ENCODE results near the gene GDPD5. TPM values are rescaled to one million over a fixed set of nuclear protein-coding genes. Genes with fewer than 3 reads are reported as not detected.

GDPD5 gene
- polyA plus RNA-seq, 1 donor, result 28.3 TPM

GRCh38 chr11:75536786-75537641, 11.3 kb upstream of the GDPD5 start:
- no peak for DNase-seq

- no peak for DNase-seq
These were observed 9.3 kb upstream of the GDPD5 start for GRCh38 chr11:75535071-75535470.

DNA sequence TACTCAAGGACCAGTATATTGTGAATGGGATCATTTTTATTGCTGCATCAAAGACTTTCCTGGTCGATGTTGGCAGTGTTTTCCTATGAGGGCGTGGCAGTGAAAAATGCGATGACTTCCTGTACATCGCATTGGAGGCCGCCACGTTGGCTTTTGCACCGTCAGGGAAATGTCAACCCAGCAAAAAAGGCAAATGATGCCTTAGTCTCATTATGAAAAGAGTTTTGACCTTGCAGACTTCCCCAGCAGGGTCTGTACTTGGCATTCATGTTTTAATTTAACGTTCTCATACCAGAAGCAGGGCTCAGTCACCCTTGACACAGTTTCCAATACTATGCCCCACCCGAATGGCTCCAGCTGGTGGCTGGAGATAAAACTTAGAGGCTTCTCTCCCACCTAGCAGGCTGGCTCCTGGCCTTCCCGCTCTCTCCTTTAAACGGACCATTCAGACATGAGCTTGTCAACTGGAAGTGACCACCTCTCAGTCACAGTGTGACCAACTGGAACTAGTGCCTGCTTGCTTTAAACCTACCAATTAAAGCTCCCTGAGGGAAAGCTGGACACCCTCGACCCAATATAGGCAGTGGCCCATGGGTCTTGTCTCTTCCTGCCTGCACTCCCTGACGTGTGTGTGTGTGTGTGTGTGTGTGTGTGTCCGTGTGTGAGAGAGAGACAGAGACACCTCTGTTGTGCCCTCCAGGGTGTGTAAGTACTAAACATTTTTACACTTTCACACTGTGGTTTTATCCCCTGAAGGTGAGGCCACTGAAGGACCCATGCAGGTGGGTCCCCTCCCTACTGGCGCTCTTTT, 8.7 kb upstream of the GDPD5 start:
- no peak for DNase-seq

- no peak for DNase-seq
These were observed 8.1 kb upstream of the GDPD5 start for GRCh38 chr11:75533896-75534258.

- no peak for DNase-seq
These were observed 6.7 kb upstream of the GDPD5 start for GRCh38 chr11:75532200-75533048.

GRCh38 chr11:75531325-75531724, 5.6 kb upstream of the GDPD5 start:
- DNase-seq, result no peak

GRCh38 chr11:75530577-75530976, 4.8 kb upstream of the GDPD5 start:
- no peak for DNase-seq

DNA sequence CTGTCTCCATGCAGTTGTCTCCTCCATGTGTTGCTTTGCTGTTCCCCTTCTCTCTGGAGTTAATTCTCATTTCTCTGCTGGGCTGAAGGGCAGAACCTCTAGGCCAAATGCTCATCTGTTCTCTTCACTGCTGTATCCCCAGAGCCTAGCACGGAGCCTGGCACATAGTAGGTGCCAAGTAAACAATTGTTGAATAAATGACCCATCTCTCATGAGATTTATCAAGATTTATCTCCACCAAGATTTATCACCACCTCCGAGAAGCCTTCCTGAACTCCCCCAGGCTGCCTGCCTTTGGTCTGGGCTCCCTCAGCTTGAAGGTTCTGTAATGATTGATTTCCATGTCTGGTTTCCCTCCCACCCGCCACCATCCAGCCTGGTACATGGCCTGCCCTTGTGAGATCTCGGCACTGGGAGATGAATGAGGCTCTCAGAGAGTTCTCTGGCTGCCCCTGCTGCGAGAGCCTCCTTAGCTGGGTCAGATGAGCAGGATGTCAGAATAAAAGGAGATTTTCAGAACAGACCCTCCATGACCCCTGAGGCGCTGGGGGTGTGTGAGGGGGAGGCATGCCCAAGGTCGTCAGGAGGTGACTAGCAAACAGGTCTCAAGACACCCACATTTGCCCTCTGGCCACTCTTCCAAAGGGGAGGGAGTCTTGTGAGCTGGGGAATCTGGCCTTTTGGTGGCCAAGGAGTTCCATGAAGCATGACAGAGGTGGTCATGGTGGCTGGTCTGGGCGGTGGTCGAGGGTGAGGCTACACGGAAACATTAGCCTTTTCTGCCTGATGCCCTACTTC, 2.4 kb upstream of the GDPD5 start:
- DNase-seq, result no peak

DNA sequence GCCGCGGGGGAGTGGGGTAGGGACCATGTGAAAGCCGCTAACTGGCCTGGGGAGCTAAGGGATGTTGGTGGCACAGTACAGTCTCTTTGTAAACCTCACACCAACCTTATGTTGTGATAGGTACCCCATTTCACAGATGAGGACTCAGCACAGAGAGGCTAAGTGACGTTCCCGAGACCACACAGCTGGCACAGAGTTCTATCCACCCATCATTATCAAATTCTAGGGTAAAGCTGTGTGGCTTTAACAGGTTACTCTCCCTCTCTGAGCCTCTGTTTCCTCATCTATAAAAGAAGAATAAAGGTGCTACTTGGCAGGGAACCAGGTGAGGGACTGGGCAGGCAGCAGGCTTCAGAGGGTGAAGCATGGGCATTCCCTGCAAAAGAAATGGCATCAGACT, 1.4 kb upstream of the GDPD5 start:
- no peak for DNase-seq

- no peak for DNase-seq
These were observed 426 bp upstream of the GDPD5 start for GRCh38 chr11:75526192-75526541.

- no peak for DNase-seq
These were observed 892 bp downstream of the GDPD5 start for GRCh38 chr11:75524665-75525432.

DNA sequence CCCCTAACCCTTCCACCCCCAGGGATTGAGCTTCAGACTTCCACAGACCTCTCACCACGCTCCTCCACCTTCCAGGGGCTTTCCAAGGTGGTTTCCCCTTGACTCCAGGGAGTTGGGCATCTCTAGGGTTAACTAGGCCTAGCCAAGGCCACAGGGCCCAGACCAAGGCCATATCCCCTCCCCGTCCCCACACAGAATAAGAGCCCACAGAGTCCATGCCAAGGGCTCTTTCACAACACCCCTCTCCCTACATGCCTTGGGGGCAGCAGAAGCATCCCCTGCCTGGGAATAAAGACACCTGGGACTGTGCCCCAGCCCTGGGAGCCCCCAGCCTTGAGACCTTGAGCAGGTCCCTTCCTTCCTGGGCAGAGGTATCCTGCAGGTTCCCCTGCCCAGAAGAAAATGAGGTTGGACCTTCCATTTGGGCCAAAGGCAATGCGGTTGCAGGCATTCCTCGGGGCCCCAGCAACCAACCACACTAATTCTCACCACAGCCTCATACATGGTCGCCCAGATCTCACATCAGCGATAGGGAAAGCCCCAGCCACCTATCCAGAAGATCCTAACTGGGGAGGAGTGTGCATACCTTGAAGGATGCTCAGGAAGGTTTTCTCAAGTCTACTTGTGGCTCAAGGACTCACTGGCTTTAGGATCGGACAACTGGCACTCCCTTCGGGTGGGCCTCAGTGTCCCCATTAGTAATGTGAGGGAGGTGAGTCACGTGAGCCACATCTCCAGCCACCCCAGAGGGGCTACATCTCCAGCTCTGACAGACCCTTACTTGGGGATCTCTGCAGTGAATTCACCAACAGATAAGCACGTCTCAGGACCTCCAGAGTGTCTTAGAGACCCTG, 1.7 kb downstream of the GDPD5 start:
- DNase-seq, result no peak

DNA sequence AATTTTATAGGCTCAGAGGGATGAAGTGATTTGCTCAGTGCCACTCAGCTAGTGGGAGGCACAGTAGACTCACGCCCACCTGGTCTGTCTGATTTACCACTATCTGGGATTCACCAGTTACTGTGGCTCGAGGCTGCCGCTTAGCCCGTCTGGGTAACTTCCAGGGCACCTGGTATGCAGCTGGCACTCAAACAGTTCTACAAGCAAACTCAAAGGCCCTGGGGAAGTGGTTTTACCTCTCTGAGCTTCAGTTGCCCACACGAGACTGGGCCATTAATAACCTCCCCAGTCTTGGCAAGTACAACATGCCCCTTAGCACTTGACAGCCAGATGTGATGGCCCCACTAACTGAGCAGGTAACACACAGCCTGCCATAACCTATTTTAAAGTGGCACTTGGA, 2.6 kb downstream of the GDPD5 start:
- DNase-seq, result no peak

DNA sequence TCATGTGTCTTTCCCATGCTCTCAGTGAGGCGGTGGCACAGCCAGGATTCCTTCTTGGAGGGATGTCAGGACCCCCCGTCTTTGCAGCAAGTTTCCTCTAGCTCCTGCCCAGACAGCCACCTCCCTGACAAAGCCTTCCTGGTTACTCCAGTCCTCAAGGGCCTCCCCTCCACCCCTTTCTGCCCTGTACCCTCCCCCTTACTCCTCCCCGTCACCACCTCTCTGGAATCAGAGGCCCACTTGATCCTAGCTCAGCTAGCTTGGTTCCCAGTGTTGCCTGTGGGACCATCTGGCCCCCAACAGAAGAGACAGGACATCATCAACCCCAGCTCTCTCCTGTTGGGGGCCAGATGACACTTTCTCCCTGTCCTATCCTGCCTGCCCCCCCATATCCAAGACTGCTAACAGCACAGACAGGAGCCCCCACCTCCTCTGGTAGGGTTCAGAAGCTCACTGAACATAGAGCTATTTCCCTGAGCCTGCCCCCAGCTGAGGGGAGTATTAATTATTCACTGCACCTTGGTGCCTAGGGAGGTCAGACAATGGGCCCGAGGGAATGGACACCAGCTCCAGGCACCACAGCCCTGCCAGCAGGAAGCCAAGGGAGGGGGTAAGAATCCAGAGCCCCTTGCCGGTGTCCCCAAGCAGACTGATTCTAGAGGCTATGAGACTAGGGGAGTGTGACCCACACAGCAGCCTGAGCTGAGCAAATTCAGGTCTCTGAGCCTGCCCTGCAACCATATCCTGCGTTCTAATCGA, 3.3 kb downstream of the GDPD5 start:
- DNase-seq, result no peak

GRCh38 chr11:75520688-75521087, 5.1 kb downstream of the GDPD5 start:
- no peak for DNase-seq

DNA sequence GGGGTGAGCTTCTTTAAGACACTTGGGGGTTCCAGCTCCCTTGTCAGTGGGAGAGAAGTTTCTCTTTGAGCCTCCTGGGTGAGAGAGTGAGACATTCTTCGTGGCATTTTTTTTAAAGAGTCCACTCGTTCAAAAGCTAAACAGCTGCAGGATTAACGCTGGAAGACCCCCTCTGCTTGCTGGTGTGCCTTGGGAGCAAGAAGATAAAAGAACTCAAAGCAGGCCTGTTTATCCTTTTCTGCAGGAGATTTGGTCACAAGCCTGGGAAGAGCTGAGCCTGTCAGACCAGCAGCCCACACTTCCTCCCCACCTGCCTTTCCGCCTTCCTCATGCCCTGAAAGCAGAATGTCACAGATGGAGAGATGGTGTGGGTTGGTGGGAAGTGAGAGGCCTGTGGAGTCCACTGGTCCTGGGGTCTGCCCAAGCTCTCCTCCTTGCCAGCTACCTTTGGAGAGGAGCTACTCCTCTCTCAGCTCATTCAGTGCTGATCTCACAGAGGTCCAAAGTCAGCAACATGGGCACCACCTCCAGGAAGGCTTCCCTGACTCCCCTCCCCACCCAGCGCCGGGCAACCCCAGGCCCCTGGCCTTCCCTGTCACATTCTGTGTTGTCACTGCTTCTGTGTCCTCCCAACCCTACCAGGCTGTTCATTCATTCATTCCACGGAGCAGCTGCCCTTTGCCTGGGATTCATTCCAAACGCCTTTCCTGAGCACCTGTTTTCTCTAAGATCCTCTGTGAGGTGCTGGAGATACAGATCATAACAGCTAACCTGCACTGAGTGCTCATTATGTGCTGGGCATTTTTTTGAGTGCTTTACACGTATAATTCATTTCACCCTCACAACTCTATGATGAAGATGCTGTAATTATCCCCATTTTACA, 6.7 kb downstream of the GDPD5 start:
- DNase-seq, result no peak

DNA sequence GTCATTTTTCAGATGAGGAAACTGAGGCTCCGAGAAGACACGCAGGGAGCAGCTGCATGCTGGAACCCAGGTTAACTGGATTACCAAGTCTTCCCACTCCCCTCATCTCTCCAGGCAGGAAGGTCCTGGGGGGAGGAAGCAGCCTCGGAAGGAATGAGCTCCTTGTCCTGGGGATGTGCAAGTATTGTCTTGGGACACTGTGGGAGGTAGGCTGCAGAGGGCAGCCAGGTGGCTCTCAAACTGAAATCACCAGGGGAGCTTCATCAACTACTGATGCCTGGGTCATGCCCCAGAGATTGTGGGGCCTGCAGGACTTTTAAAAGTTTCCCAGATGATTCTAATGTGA, 7.6 kb downstream of the GDPD5 start:
- DNase-seq, result no peak

GRCh38 chr11:75516886-75517285, 8.9 kb downstream of the GDPD5 start:
- no peak for DNase-seq

DNA sequence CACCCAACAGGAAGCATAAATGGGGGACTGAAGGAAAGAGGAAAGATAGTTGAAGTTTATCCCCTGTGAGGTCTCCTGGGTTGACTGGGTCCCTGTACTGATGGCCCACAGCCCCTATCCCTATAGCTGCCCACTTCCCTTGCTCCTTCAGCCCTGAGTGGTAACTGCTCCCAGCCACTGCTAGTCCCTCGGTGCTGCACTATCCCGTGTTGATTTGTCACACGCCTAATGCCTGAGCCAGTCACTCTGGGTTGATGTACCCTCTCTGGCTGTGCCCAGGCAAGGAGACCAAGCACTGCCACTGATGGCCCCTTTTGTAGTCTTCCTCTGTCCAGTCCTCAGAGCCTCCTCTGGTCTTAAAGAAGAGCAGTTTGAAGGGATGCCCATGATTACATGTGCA, 9.6 kb downstream of the GDPD5 start:
- DNase-seq, result no peak

Measured in hindlimb muscle (tissue), 1 donor.